WTC11 (cell line): Measurements from ENCODE around the gene SF3B4. TPM values are rescaled to one million over a fixed set of nuclear protein-coding genes. Genes with fewer than 3 reads are reported as not detected.

Experiments
- ATAC-seq: fragments of 200-7000 bp; cut with Tn5 transposase; 2 replicates; pipeline ENCODE4 v1.10.0; 2021; ENCODE audit warnings: mild to moderate bottlenecking, moderate library complexity
- CTCF ChIA-PET: fragments of 300-600 bp; sonication (Branson Sonifier 250); formaldehyde crosslinking; loops from one replicate; lab custom pipeline; 2021; ENCODE audit warnings: antibody characterized with exemption; lab: Charles Lee
- POLR2A ChIA-PET: fragments of 350-600 bp; sonication (Branson Sonifier 250); formaldehyde crosslinking; loops from one replicate; lab custom pipeline; 2021; ENCODE audit warnings: antibody characterized with exemption; lab: Charles Lee
- DNase-seq: peaks from one replicate; pipeline ENCODE4 v3.0.0; 2021; ENCODE audit warnings: low spot score
- H3K27ac Mint-ChIP-seq: 2 replicates; pipeline ENCODE4 v1.8.0; 2021; ENCODE audit warnings: mixed read lengths
- H3K27me3 Mint-ChIP-seq: 2 replicates; pipeline ENCODE4 v1.8.0; 2021; ENCODE audit warnings: low read depth, mild to moderate bottlenecking, moderate library complexity, mixed read lengths
- H3K36me3 Mint-ChIP-seq: 2 replicates; pipeline ENCODE4 v1.8.0; 2021; ENCODE audit warnings: mixed read lengths
- H3K4me1 Mint-ChIP-seq: 2 replicates; pipeline ENCODE4 v1.8.0; 2022; ENCODE audit warnings: mixed read lengths
- H3K4me3 Mint-ChIP-seq: 2 replicates; pipeline ENCODE4 v1.8.0; 2021; ENCODE audit warnings: mild to moderate bottlenecking, moderate library complexity, mixed read lengths
- H3K9me3 Mint-ChIP-seq: 2 replicates; pipeline ENCODE4 v1.8.0; 2021; ENCODE audit warnings: mixed read lengths
- E2F1 ChIP-seq: sonication (generic); formaldehyde crosslinking; IDR thresholded peaks from 2 replicates; pipeline ENCODE4 v1.8.0; 2022; ENCODE audit warnings: mild to moderate bottlenecking, missing genetic modification reagents
- EMX1 ChIP-seq: fragments of 250-450 bp; sonication (Bioruptor Pico); IDR thresholded peaks from 2 replicates; pipeline ENCODE4 v1.8.0; 2021; ENCODE audit warnings: mild to moderate bottlenecking
- GRHL2 ChIP-seq: fragments of 250-450 bp; sonication (Bioruptor Pico); IDR thresholded peaks from 2 replicates; pipeline ENCODE4 v1.8.0; 2022; ENCODE audit warnings: mild to moderate bottlenecking, moderate library complexity; ENCODE audit not compliant: insufficient replicate concordance, severe bottlenecking
- KAT7 ChIP-seq: sonication (generic); formaldehyde crosslinking; IDR thresholded peaks from 2 replicates; pipeline ENCODE4 v1.8.1; 2023; ENCODE audit warnings: missing genetic modification reagents, mild to moderate bottlenecking, borderline replicate concordance
- PRDM15 ChIP-seq: sonication (generic); formaldehyde crosslinking; IDR thresholded peaks from 2 replicates; pipeline ENCODE4 v1.8.0; 2022; ENCODE audit warnings: missing genetic modification reagents
- RORB ChIP-seq: fragments of 250-450 bp; sonication (Bioruptor Pico); IDR thresholded peaks from 2 replicates; pipeline ENCODE4 v1.9.0; 2021; ENCODE audit warnings: mild to moderate bottlenecking
- ZNF232 ChIP-seq: sonication (generic); formaldehyde crosslinking; IDR thresholded peaks from 2 replicates; pipeline ENCODE4 v1.8.0; 2022; ENCODE audit warnings: mild to moderate bottlenecking, missing genetic modification reagents
- total RNA-seq: library from RNA; stranded (reverse); gene quantifications from 3 replicates; pipeline ENCODE4 v1.2.3, GENCODE V29; 2021
- TF ChIP-seq, protein P1 (sequence below): sonication (generic); formaldehyde crosslinking; IDR thresholded peaks from 2 replicates; pipeline ENCODE4 v1.8.1; 2023; ENCODE audit warnings: mild to moderate bottlenecking, moderate library complexity, missing genetic modification reagents
- TF ChIP-seq, protein P2 (sequence below): sonication (generic); formaldehyde crosslinking; IDR thresholded peaks from 2 replicates; pipeline ENCODE4 v1.8.0; 2023; ENCODE audit warnings: missing genetic modification reagents, mild to moderate bottlenecking, borderline replicate concordance

SF3B4 gene
- total RNA-seq, 1 experiment from 2014 or later: 90.1 TPM

- ATAC-seq (peak; percentile 36), DNase-seq (no peak)
- Mint-ChIP-seq H3K4me3 (peak within 1 kb of the TSS; percentile 77), H3K9me3 (no peaks in the 10 kb centered on the region), H3K36me3 (no peaks in the 10 kb centered on the region), H3K27ac (peak within 1 kb of the TSS; percentile 94), H3K4me1 (peaks cover 50% of the 10 kb centered on the region), H3K27me3 (no peaks in the 10 kb centered on the region; the same call in 1 of the 2 replicates)
- POLR2A ChIA-PET: interaction anchor here (0.6 to 2.2 kb wide), 4 partner anchors 8 to 327 kb away, joined by 3 to 8 read pairs (median 4); no protein-coding TSS in a partner anchor
- peak; percentile 51; the same call in 1 of the 2 replicates for TF ChIP-seq PRDM15
- TF ChIP-seq EMX1 (CRISPR knock-in tag): no peak
- CTCF ChIA-PET: interaction anchor here (1.5 kb wide), 1 partner anchor 251 kb away, joined by 7 read pairs; no protein-coding TSS in a partner anchor
Measured at GRCh38 chr1:149936170-149936991, 8.8 kb upstream of the SF3B4 start, which contains the start of gene MTMR11. MTMR11 (minus strand) TSS chr1:149936879; CDS start chr1:149936647, 232 bp downstream.

- no peak for DNase-seq
- TF ChIP-seq, protein P1, sequence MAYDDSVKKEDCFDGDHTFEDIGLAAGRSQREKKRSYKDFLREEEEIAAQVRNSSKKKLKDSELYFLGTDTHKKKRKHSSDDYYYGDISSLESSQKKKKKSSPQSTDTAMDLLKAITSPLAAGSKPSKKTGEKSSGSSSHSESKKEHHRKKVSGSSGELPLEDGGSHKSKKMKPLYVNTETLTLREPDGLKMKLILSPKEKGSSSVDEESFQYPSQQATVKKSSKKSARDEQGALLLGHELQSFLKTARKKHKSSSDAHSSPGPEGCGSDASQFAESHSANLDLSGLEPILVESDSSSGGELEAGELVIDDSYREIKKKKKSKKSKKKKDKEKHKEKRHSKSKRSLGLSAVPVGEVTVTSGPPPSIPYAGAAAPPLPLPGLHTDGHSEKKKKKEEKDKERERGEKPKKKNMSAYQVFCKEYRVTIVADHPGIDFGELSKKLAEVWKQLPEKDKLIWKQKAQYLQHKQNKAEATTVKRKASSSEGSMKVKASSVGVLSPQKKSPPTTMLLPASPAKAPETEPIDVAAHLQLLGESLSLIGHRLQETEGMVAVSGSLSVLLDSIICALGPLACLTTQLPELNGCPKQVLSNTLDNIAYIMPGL (CRISPR knock-in tag): no peak
- TF ChIP-seq, protein P2, sequence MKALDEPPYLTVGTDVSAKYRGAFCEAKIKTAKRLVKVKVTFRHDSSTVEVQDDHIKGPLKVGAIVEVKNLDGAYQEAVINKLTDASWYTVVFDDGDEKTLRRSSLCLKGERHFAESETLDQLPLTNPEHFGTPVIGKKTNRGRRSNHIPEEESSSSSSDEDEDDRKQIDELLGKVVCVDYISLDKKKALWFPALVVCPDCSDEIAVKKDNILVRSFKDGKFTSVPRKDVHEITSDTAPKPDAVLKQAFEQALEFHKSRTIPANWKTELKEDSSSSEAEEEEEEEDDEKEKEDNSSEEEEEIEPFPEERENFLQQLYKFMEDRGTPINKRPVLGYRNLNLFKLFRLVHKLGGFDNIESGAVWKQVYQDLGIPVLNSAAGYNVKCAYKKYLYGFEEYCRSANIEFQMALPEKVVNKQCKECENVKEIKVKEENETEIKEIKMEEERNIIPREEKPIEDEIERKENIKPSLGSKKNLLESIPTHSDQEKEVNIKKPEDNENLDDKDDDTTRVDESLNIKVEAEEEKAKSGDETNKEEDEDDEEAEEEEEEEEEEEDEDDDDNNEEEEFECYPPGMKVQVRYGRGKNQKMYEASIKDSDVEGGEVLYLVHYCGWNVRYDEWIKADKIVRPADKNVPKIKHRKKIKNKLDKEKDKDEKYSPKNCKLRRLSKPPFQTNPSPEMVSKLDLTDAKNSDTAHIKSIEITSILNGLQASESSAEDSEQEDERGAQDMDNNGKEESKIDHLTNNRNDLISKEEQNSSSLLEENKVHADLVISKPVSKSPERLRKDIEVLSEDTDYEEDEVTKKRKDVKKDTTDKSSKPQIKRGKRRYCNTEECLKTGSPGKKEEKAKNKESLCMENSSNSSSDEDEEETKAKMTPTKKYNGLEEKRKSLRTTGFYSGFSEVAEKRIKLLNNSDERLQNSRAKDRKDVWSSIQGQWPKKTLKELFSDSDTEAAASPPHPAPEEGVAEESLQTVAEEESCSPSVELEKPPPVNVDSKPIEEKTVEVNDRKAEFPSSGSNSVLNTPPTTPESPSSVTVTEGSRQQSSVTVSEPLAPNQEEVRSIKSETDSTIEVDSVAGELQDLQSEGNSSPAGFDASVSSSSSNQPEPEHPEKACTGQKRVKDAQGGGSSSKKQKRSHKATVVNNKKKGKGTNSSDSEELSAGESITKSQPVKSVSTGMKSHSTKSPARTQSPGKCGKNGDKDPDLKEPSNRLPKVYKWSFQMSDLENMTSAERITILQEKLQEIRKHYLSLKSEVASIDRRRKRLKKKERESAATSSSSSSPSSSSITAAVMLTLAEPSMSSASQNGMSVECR (CRISPR knock-in tag): no peak
- TF ChIP-seq ZNF232 (CRISPR knock-in tag): no peak
- TF ChIP-seq KAT7: no peak
- no peak for TF ChIP-seq E2F1 (CRISPR knock-in tag)
- no peak for TF ChIP-seq GRHL2 (CRISPR knock-in tag)
- no peak for TF ChIP-seq RORB (CRISPR knock-in tag)
- peaks cover 36% of the 10 kb centered on the region for H3K4me1 Mint-ChIP-seq
- H3K27me3 Mint-ChIP-seq: no peaks in the 10 kb centered on the region; the same call in 1 of the 2 replicates
- ChIA-PET POLR2A (no interaction called here), CTCF (no interaction called here)
- H3K36me3 Mint-ChIP-seq: no peaks in the 10 kb centered on the region
- no peaks in the 10 kb centered on the region for H3K9me3 Mint-ChIP-seq
- H3K4me3 Mint-ChIP-seq: no peak overlapping the region
- no peak for ATAC-seq
- no peak overlapping the region for H3K27ac Mint-ChIP-seq
Measured at GRCh38 chr1:149934356-149934755, 6.8 kb upstream of the SF3B4 start.
